ENCODE data around the gene A2M. TPM values are rescaled to one million over a fixed set of nuclear protein-coding genes. Genes with fewer than 3 reads are reported as not detected.

A2M gene
- total RNA-seq, 1 donor from 2014 or later, result 4.2 TPM

GRCh38 chr12:9112076-9112853 lies 3.5 kb downstream of the A2M start:
- Histone ChIP-seq H2AFZ (ENCODE audit: low read depth, low read length) (no peak overlapping the region), H3K4me3 (ENCODE audit: insufficient read depth, low read depth, low read length) (no peak overlapping the region), H3K79me2 (ENCODE audit: insufficient read depth, low read length) (no peaks in the 10 kb centered on the region), H3K36me3 (ENCODE audit: insufficient read depth, low read length) (no peaks in the 10 kb centered on the region), H3K9me3 (ENCODE audit: insufficient read depth, low read depth, low read length) (no peaks in the 10 kb centered on the region), H3K4me1 (ENCODE audit: insufficient read depth, low read length) (no peaks in the 10 kb centered on the region), H3K27ac (ENCODE audit: low read depth, low read length) (no peak overlapping the region), H3K27me3 (ENCODE audit: insufficient read depth, low read length) (no peaks in the 10 kb centered on the region), H4K20me1 (ENCODE audit: insufficient read depth, low read length) (no peaks in the 10 kb centered on the region), H3K4me2 (ENCODE audit: low read length) (no peak overlapping the region), H3K9ac (ENCODE audit: low read length) (no peak overlapping the region)
- FAIRE-seq (no peak), DNase-seq (ENCODE audit: low read depth) (no peak)
- H3K27ac Mint-ChIP-seq (ENCODE audit: unreplicated experiment), result no peak overlapping the region
- H3K36me3 Mint-ChIP-seq (ENCODE audit: low read depth, unreplicated experiment), result no peaks in the 10 kb centered on the region
- TF ChIP-seq EZH2 (IDR thresholded peaks at IDR 0.05; ENCODE audit: insufficient read depth, low read length) (no peak), CTCF (IDR thresholded peaks at IDR 0.05; ENCODE audit: insufficient read depth, low read depth, low read length) (no peak)
- H3K4me1 Mint-ChIP-seq (ENCODE audit: low read depth, unreplicated experiment), result peaks cover 9% of the 10 kb centered on the region
- no peaks in the 10 kb centered on the region for H3K27me3 Mint-ChIP-seq (ENCODE audit: low read depth, unreplicated experiment)
- H3K9me3 Mint-ChIP-seq (ENCODE audit: unreplicated experiment), result no peaks in the 10 kb centered on the region
- H3K4me3 Mint-ChIP-seq (ENCODE audit: unreplicated experiment), result no peak overlapping the region

GRCh38 chr12:9111525-9111924 lies 4.2 kb downstream of the A2M start:
- Mint-ChIP-seq H3K36me3 (ENCODE audit: low read depth, unreplicated experiment) (no peaks in the 10 kb centered on the region), H3K27me3 (ENCODE audit: low read depth, unreplicated experiment) (no peaks in the 10 kb centered on the region), H3K4me3 (ENCODE audit: unreplicated experiment) (no peak overlapping the region), H3K4me1 (ENCODE audit: low read depth, unreplicated experiment) (peaks cover 9% of the 10 kb centered on the region), H3K9me3 (ENCODE audit: unreplicated experiment) (no peaks in the 10 kb centered on the region), H3K27ac (ENCODE audit: unreplicated experiment) (no peak overlapping the region)
- no peaks in the 10 kb centered on the region for H3K4me1 ChIP-seq (ENCODE audit: insufficient read depth, low read length)
- TF ChIP-seq CTCF (IDR thresholded peaks at IDR 0.05; ENCODE audit: insufficient read depth, low read depth, low read length) (no peak), EZH2 (IDR thresholded peaks at IDR 0.05; ENCODE audit: insufficient read depth, low read length) (no peak)
- no peaks in the 10 kb centered on the region for H3K36me3 ChIP-seq (ENCODE audit: insufficient read depth, low read length)
- H3K9me3 ChIP-seq (ENCODE audit: insufficient read depth, low read depth, low read length), result no peaks in the 10 kb centered on the region
- H3K4me2 ChIP-seq (ENCODE audit: low read length), result no peak overlapping the region
- H3K9ac ChIP-seq (ENCODE audit: low read length), result no peak overlapping the region
- H3K27ac ChIP-seq (ENCODE audit: low read depth, low read length), result no peak overlapping the region
- no peaks in the 10 kb centered on the region for H3K27me3 ChIP-seq (ENCODE audit: insufficient read depth, low read length)
- FAIRE-seq (no peak), DNase-seq (ENCODE audit: low read depth) (no peak)
- no peaks in the 10 kb centered on the region for H4K20me1 ChIP-seq (ENCODE audit: insufficient read depth, low read length)
- no peak overlapping the region for H3K4me3 ChIP-seq (ENCODE audit: insufficient read depth, low read depth, low read length)
- H3K79me2 ChIP-seq (ENCODE audit: insufficient read depth, low read length), result no peaks in the 10 kb centered on the region
- no peak overlapping the region for H2AFZ ChIP-seq (ENCODE audit: low read depth, low read length)
